Urothelium cell line (cell line): ENCODE measurements around the gene SIN3A.
"Not testable (repeated sequence)": the region's sequence is repeated elsewhere in the genome, so short reads cannot be mapped to it uniquely, and the experiment has no call there.

Experiments
- DNase-seq: peaks from one replicate; pipeline ENCODE4 v3.0.0; 2011; ENCODE audit warnings: low spot score, mixed read lengths
- FAIRE-seq: peaks from 2 replicates; lab custom pipeline; 2011; peaks lifted over from hg19 to GRCh38; lab: Jason Lieb, UNC

The SIN3A gene

GRCh38 chr15:75383986-75384385 lies 67.5 kb downstream of the SIN3A start:
- DNase-seq, result not testable (repeated sequence)

GRCh38 chr15:75380773-75381172 lies 70.7 kb downstream of the SIN3A start:
- FAIRE-seq, result no peak
- no peak for DNase-seq

More at GRCh38 chr15:75383986-75384385, 67.5 kb downstream of the SIN3A start:
- not testable (repeated sequence) for FAIRE-seq

DNA sequence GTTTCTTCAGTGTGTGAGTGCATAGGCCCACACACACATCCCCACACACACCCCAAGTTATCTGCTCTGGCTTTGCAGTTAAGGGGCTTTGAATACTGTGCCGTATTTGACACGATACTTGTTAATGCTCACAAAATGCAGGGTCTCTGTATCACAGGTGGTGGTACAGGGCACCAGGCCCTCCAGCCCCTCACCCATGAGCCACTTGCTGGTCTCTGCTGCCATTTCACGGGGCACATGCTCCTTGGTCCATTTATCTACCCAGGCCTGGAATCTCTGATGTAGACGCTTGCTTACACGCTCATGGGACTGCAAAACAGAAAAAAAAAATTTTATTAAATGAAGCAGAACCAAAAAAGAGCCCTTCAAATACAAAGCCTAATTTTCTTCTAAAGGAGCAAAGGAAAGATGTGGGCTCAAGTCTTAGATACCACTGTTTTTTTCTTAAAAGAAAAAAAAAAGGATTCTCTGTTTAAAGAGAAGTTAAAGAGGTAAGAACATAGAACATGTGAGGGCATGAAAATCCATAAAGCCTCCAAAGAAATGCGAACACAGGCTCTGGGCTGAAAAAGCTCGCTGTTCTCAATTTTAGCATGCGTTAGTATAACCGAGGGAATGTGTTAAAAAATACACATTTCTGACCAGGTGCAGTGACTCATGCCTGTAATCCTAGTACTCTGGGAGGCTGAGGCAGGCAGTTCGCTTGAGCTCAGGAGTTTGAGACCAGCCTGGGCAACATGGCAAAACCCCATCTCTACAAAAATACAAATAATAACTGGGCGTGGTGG lies 79.4 kb downstream of the SIN3A start:
- FAIRE-seq, result no peak
- DNase-seq, result no peak

DNA sequence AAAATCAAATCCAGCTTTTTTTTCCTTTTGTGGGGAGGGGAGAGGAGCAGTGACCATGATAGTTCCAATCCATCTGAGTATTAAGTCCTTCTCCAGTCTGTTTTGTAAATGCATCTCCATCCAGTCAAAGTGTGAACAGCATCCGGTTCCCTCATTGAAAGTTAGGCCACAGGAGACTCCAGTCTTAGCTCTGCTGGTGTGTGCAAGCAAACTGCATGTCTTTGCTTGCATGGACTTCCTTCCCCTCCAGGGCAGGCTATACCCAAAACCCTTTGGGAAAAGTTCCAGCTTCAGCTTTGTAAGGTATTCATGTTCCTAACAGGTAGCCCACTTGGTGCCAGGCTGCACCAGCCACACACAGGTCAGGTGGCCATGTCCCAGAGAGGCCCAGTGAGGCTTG lies 80.0 kb downstream of the SIN3A start:
- DNase-seq, result no peak

DNA sequence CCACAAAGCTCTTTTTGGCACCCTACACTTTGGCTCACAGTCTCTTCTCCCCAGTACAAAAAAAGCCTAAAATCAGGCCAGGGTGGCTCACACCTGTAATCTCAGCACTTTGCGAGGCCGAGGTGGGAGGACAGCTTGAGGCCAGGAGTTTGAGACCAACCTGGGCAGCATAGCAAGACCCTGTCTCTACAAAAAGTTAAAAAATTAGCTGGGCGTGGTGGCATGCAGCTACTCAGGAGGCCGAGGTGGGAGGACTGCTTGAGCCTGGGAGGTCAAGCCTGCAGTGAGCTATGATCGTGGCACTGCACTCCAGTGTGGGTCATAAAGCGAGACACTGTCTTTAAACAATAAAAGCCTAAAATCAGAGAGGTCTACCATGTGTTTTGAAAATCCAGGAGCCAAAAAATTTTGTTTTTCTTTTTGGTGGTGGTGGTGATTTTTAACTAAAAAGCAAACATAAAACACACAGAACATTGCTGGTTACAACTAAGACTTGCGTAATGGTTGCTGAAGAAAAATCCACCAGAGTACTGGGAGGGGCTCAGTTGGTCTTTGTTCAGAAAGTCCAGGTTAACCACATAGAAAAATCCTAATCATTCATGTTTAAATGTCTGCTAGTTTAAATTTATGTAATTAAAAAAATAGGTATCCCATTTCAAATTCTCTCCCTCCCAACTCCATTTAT lies 81.5 kb downstream of the SIN3A start:
- FAIRE-seq, result no peak

More for the DNA sequence above, 80.0 kb downstream of the SIN3A start:
- no peak for FAIRE-seq

DNA sequence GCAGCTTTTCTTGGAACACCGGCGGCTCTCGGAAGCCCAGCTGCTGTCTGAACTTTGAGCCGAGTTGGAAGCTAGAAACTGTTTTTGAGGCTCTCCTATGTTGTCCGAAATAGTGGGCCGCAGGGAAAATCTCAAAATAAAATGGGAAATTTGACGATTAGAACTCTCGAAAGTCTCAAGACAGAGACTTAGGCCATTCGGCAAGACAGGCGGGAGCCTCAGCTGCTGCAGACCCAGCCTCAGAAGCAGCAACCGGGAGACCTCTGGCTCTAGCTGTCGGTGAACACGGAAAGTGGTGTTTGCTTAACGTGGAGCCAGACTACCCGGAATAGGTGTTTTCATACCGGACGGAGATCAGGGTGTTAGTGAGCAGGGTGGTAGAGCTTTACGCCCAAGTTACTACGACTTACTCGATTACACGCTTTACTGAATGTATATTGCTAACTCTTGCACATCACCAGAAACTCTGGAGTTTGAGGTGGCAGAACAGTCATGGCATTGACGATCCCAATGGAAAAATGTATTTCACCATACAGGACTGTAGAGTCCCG lies 82.7 kb downstream of the SIN3A start:
- FAIRE-seq, result no peak

More for the DNA sequence above, 81.5 kb downstream of the SIN3A start:
- no peak for DNase-seq

GRCh38 chr15:75367913-75368688 lies 83.4 kb downstream of the SIN3A start, which contains the start of gene MAN2C1:
TSS of gene MAN2C1 (minus strand) at chr15:75368607. CDS start at chr15:75368583, 24 bp downstream.
- DNase-seq (peak; percentile 98), FAIRE-seq (peak; percentile 98)

More for the DNA sequence above, 82.7 kb downstream of the SIN3A start:
- no peak for DNase-seq

DNA sequence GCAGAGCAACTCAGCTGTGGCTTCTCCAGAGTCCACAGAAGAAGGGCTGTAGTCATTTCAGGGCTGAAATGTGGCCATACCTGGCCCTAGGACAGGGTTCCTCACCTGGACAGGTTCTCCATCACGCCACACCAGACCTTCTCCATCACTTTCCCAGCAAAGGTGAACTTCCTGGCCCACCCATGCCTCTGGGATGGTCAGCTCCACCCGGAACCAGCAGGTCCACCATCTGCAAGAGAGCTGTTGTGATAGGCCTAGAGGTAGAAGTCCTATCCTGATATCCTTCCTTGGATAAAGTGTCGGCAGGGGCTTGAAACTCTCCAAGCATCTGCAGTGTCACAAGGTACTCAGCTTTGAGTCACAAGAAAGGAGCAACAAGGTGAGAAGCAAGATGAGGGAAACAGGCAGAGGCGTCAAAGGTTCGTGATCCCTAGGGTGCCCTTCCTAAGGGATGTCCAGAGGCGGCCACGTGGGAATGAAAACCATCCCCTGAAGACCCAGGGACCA lies 84.0 kb downstream of the SIN3A start:
- FAIRE-seq, result no peak

GRCh38 chr15:75367006-75367405 lies 84.5 kb downstream of the SIN3A start:
- DNase-seq (no peak), FAIRE-seq (no peak)

More for the DNA sequence above, 84.0 kb downstream of the SIN3A start:
- DNase-seq, result no peak

DNA sequence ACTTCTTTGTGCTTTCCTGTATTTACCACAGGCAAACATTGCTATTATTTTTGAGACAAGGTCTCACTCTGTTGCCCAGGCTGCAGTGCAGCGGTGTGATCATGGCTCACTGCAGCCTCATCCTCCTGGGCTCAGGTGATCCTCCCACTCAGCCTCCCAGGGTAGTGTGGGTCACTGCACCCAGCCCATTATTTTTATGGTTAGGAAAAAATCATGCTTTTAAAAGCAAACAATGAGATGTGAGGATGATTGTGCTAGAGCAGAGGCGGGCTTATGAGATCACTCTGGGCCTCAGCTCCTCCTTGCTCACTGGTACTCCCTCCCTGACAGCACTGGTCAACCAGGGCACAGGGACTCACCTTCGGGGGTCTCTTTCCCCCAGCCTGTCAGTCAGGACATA lies 85.3 kb downstream of the SIN3A start:
- FAIRE-seq, result no peak

GRCh38 chr15:75364881-75365280 lies 86.6 kb downstream of the SIN3A start:
- FAIRE-seq, result no peak
- no peak for DNase-seq

More for the DNA sequence above, 85.3 kb downstream of the SIN3A start:
- DNase-seq, result no peak

DNA sequence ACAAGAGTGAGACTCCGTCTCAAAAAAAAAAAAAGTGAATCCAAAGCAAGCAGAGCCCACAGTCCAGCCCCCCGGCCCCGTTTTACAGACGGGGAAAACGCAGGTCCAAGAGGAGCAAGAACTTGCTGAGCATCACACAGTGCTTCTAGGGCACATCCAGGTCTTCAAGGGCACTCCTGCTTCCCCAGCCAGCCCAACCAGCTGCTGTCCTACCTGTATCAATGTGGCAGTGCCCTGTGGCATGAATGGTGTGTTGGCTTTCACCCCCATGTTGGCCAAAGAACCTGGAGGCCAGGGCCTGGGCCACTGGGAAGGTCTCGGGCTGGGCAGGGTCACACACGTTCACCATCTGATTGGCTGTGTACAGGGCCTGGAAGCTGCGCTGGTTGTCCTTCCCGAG lies 87.7 kb downstream of the SIN3A start:
- FAIRE-seq, result no peak

GRCh38 chr15:75362642-75363249 lies 88.7 kb downstream of the SIN3A start:
- no peak for FAIRE-seq
- DNase-seq, result no peak

More for the DNA sequence above, 87.7 kb downstream of the SIN3A start:
- no peak for DNase-seq

- DNase-seq (no peak), FAIRE-seq (no peak)
These were observed 89.4 kb downstream of the SIN3A start for GRCh38 chr15:75361989-75362641.

GRCh38 chr15:75361361-75361988 lies 90.0 kb downstream of the SIN3A start:
- no peak for DNase-seq
- no peak for FAIRE-seq

DNA sequence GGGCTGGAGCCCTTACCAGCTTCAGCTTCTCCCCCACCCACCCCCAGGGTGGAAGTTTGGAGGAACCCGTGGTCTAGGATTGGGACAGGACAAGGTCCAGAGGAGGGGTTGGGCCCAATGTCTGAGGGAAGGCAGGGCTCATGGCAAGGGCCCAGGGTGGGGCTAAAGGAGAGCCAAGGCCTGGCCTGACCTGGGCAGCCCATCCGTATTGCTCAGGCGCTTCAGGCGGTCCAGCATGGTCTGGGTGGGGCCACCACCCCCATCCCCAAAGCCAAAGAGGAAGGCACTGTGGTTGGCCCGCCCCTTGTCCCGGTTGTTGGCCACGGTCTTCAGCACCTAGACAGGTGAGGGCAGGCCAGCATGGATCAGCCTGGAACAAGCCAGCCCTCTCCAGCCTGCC lies 90.6 kb downstream of the SIN3A start:
- DNase-seq (no peak), FAIRE-seq (no peak)

DNA sequence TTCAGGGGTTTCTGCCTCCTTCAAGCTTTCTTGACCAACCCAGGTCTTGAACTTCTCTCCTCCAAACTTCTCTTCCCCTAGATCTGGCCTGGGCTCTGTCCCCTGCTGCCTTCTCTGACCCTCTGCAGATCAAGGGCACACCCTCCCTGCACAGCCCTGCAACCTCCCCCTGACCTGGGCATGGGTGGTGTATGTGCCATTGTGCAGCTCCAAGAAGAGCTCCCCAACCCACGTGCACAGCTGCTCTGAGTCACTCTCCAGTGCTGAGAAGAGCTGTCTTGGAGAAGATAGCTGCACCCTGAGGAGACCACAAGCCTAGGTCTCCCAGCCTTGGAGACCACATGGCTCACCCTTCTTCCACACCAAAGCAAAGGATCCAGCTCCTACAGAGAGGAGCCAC lies 91.1 kb downstream of the SIN3A start:
- no peak for FAIRE-seq
- no peak for DNase-seq

- DNase-seq (no peak), FAIRE-seq (no peak)
These were observed 91.8 kb downstream of the SIN3A start for GRCh38 chr15:75359537-75360250.
